Neural cell (in vitro differentiated cells): ENCODE measurements around the gene ORC5. TPM values are rescaled to one million over a fixed set of nuclear protein-coding genes. Genes with fewer than 3 reads are reported as not detected.

Experiments used
- H2AFZ ChIP-seq: fragments of 200-600, 300-800 bp; sonication (generic), shearing (Covaris generic); 2 replicates; pipeline ENCODE4 v1.6.0; 2014; ENCODE audit warnings: low read depth, mild to moderate bottlenecking, antibody characterized with exemption, low read length, moderate library complexity
- H3F3A ChIP-seq: fragments of 200-600 bp; shearing (Covaris generic); 2 replicates; pipeline ENCODE4 v1.6.1; 2016; ENCODE audit warnings: mild to moderate bottlenecking, moderate library complexity, mixed read lengths, antibody characterized with exemption, low read length; ENCODE audit not compliant: insufficient read depth, poor library complexity, severe bottlenecking
- H3K27ac ChIP-seq: fragments of 200-600, 300-800 bp; sonication (generic), shearing (Covaris generic); 2 replicates; pipeline ENCODE4 v1.5.1; 2014; ENCODE audit warnings: mild to moderate bottlenecking, low read length, moderate library complexity
- H3K27me3 ChIP-seq: fragments of 300-800, 200-600 bp; sonication (generic), shearing (Covaris generic); 2 replicates; pipeline ENCODE4 v1.6.0; 2014; ENCODE audit warnings: mild to moderate bottlenecking, low read depth, low read length, moderate library complexity; ENCODE audit not compliant: insufficient read depth
- H3K36me3 ChIP-seq: fragments of 300-800, 200-600 bp; sonication (generic), shearing (Covaris generic); 2 replicates; pipeline ENCODE4 v1.5.1; 2014; ENCODE audit warnings: mild to moderate bottlenecking, antibody characterized with exemption, low read length, moderate library complexity; ENCODE audit not compliant: insufficient read depth
- H3K4me2 ChIP-seq: fragments of 300-800, 200-600 bp; sonication (generic), shearing (Covaris generic); 2 replicates; pipeline ENCODE4 v1.6.0; 2014; ENCODE audit warnings: mild to moderate bottlenecking, low read length
- H3K4me3 ChIP-seq: fragments of 300-800, 200-600 bp; sonication (generic), shearing (Covaris generic); 2 replicates; pipeline ENCODE4 v1.5.1; 2014; ENCODE audit warnings: mild to moderate bottlenecking, low read length, moderate library complexity
- H3K79me2 ChIP-seq: fragments of 200-600 bp; shearing (Covaris generic); replicated peaks from 2 replicates; pipeline ENCODE4 v1.6.0; 2014; ENCODE audit warnings: mild to moderate bottlenecking, low read length, moderate library complexity; ENCODE audit not compliant: insufficient read depth
- H3K9ac ChIP-seq: fragments of 300-800, 200-600 bp; sonication (generic), shearing (Covaris generic); 2 replicates; pipeline ENCODE4 v1.6.1; 2016; ENCODE audit warnings: mild to moderate bottlenecking, low read length, mixed read lengths
- H3K9me2 ChIP-seq: fragments of 200-600 bp; shearing (Covaris generic); 2 replicates; pipeline ENCODE4 v1.6.1; 2016; ENCODE audit warnings: mild to moderate bottlenecking, low read length, mixed read lengths; ENCODE audit not compliant: insufficient read depth
- H3K9me3 ChIP-seq: fragments of 200-600, 300-800 bp; sonication (generic), shearing (Covaris generic); 2 replicates; pipeline ENCODE4 v1.6.1; 2016; ENCODE audit warnings: mild to moderate bottlenecking, mixed run types, low read length, moderate library complexity, mixed read lengths
- H4K20me1 ChIP-seq: fragments of 200-600 bp; shearing (Covaris generic); 2 replicates; pipeline ENCODE4 v1.6.1; 2016; ENCODE audit warnings: mild to moderate bottlenecking, mixed run types; ENCODE audit not compliant: insufficient read depth
- EP300 ChIP-seq: fragments of 450-650 bp; conservative IDR thresholded peaks from 2 replicates; pipeline ENCODE4 v1.6.1; 2014; ENCODE audit warnings: antibody characterized with exemption, mild to moderate bottlenecking, moderate library complexity; ENCODE audit not compliant: poor library complexity, severe bottlenecking
- EZH2 ChIP-seq: fragments of 200-600, 300-800 bp; shearing (Covaris generic), sonication (generic); IDR thresholded peaks from 2 replicates; pipeline ENCODE4 v1.6.1; 2014; ENCODE audit warnings: antibody characterized with exemption, low read length, borderline replicate concordance, mild to moderate bottlenecking; ENCODE audit not compliant: insufficient read depth, poor library complexity, severe bottlenecking
- MXI1 ChIP-seq: fragments of 450-650 bp; conservative IDR thresholded peaks from 2 replicates; pipeline ENCODE4 v1.6.1; 2014; ENCODE audit warnings: antibody characterized with exemption, mild to moderate bottlenecking; ENCODE audit not compliant: poor library complexity, severe bottlenecking
- POLR2AphosphoS5 ChIP-seq: IDR thresholded peaks from 2 replicates; pipeline ENCODE4 v1.6.1; 2012
- RAD21 ChIP-seq: fragments of 450-650 bp; conservative IDR thresholded peaks from 2 replicates; pipeline ENCODE4 v1.6.1; 2014; ENCODE audit warnings: antibody characterized with exemption, mild to moderate bottlenecking, moderate library complexity
- SMC3 ChIP-seq: fragments of 450-650 bp; conservative IDR thresholded peaks from 2 replicates; pipeline ENCODE4 v1.6.1; 2014; ENCODE audit warnings: antibody characterized with exemption, mild to moderate bottlenecking, moderate library complexity; ENCODE audit not compliant: poor library complexity
- TAF1 ChIP-seq: IDR thresholded peaks from 2 replicates; pipeline ENCODE4 v1.6.1; 2012; ENCODE audit warnings: low read depth
- polyA plus RNA-seq: library from polyadenylated mRNA; depleted of rRNA; stranded (reverse); fragments of >200 nt; gene quantifications from 2 replicates; pipeline ENCODE4 v1.2.3, GENCODE V29; 2014
- TF ChIP-seq, protein P1 (sequence below): fragments of 450-650 bp; IDR thresholded peaks from 2 replicates; pipeline ENCODE4 v1.5.1; 2014; ENCODE audit warnings: antibody characterized with exemption, mild to moderate bottlenecking, moderate library complexity; ENCODE audit not compliant: poor library complexity, severe bottlenecking
- TF ChIP-seq, protein P2 (sequence below): IDR thresholded peaks from 2 replicates; pipeline ENCODE4 v1.6.1; 2012; ENCODE audit warnings: borderline replicate concordance

The ORC5 gene
- polyA plus RNA-seq, 1 donor from 2014 or later = 23.4 TPM

DNA sequence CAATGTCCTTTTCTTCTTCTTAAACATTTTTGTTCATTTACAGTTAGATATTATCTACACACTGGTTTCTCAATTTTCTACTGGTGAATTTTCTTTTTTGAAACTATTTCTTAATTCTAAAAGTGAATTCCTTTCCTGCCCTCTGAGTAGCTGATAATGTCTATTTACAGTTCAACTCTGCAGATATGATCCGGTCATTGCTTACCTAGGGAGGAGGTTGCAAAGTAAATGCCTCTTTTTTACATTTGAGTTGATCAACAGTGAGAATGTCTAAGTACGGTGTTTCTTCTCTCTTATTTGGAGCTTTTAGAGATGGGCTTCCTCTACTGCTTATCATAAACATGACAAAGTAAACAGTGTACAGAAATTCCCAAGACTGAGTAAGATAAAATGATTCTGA, 20.6 kb upstream of the ORC5 start:
- no peaks in the 10 kb centered on the region for H3F3A ChIP-seq
- H3K36me3 ChIP-seq = no peaks in the 10 kb centered on the region

DNA sequence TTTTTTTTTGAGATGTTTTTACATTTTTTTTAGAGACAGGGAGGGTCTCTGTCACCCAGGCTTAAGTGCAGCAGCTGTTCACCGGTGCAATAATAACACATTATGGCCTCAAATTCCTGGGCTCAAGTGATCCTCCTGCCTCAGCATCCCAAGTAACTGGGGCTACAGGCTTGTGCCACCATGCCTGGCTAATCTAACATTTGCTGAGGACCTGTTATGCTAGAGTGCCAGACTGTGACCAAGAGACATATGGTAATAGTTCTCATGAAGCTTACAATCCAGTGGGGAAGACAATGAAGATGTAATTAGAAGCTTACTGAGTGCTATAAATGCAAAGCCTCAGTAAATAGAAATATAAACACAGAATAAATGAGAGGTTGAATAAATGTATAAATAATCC, 17.6 kb upstream of the ORC5 start:
- no peak overlapping the region for H3K27ac ChIP-seq
- H3K9me2 ChIP-seq = no peaks in the 10 kb centered on the region
- no peak overlapping the region for H3K4me2 ChIP-seq
- H2AFZ ChIP-seq = no peak overlapping the region
- TF ChIP-seq SMC3 (no peak), TAF1 (no peak), POLR2AphosphoS5 (no peak), MXI1 (no peak), EP300 (no peak), RAD21 (no peak), EZH2 (no peak)
- TF ChIP-seq, protein P1, sequence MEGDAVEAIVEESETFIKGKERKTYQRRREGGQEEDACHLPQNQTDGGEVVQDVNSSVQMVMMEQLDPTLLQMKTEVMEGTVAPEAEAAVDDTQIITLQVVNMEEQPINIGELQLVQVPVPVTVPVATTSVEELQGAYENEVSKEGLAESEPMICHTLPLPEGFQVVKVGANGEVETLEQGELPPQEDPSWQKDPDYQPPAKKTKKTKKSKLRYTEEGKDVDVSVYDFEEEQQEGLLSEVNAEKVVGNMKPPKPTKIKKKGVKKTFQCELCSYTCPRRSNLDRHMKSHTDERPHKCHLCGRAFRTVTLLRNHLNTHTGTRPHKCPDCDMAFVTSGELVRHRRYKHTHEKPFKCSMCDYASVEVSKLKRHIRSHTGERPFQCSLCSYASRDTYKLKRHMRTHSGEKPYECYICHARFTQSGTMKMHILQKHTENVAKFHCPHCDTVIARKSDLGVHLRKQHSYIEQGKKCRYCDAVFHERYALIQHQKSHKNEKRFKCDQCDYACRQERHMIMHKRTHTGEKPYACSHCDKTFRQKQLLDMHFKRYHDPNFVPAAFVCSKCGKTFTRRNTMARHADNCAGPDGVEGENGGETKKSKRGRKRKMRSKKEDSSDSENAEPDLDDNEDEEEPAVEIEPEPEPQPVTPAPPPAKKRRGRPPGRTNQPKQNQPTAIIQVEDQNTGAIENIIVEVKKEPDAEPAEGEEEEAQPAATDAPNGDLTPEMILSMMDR = no peak
- TF ChIP-seq, protein P2, sequence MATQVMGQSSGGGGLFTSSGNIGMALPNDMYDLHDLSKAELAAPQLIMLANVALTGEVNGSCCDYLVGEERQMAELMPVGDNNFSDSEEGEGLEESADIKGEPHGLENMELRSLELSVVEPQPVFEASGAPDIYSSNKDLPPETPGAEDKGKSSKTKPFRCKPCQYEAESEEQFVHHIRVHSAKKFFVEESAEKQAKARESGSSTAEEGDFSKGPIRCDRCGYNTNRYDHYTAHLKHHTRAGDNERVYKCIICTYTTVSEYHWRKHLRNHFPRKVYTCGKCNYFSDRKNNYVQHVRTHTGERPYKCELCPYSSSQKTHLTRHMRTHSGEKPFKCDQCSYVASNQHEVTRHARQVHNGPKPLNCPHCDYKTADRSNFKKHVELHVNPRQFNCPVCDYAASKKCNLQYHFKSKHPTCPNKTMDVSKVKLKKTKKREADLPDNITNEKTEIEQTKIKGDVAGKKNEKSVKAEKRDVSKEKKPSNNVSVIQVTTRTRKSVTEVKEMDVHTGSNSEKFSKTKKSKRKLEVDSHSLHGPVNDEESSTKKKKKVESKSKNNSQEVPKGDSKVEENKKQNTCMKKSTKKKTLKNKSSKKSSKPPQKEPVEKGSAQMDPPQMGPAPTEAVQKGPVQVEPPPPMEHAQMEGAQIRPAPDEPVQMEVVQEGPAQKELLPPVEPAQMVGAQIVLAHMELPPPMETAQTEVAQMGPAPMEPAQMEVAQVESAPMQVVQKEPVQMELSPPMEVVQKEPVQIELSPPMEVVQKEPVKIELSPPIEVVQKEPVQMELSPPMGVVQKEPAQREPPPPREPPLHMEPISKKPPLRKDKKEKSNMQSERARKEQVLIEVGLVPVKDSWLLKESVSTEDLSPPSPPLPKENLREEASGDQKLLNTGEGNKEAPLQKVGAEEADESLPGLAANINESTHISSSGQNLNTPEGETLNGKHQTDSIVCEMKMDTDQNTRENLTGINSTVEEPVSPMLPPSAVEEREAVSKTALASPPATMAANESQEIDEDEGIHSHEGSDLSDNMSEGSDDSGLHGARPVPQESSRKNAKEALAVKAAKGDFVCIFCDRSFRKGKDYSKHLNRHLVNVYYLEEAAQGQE = no peak
- H3F3A ChIP-seq = no peaks in the 10 kb centered on the region
- H3K36me3 ChIP-seq = no peaks in the 10 kb centered on the region
- H3K4me3 ChIP-seq = no peak overlapping the region
- H4K20me1 ChIP-seq = no peaks in the 10 kb centered on the region
- no peaks in the 10 kb centered on the region for H3K79me2 ChIP-seq
- H3K9ac ChIP-seq = no peak overlapping the region
- no peaks in the 10 kb centered on the region for H3K9me3 ChIP-seq
- no peaks in the 10 kb centered on the region for H3K27me3 ChIP-seq

More for the DNA sequence above, 20.6 kb upstream of the ORC5 start:
- Histone ChIP-seq H3K4me2 (no peak overlapping the region), H3K4me3 (no peak overlapping the region), H3K9me3 (no peaks in the 10 kb centered on the region), H3K79me2 (no peaks in the 10 kb centered on the region), H3K27me3 (no peaks in the 10 kb centered on the region), H3K27ac (no peak overlapping the region), H3K9ac (no peak overlapping the region), H3K9me2 (no peaks in the 10 kb centered on the region), H2AFZ (no peak overlapping the region), H4K20me1 (no peaks in the 10 kb centered on the region)
- no peak for TF ChIP-seq MXI1
- TF ChIP-seq TAF1 = no peak
- TF ChIP-seq, protein P2 = no peak
- TF ChIP-seq, protein P1 = no peak
- TF ChIP-seq RAD21 = no peak
- no peak for TF ChIP-seq SMC3
- no peak for TF ChIP-seq EZH2
- TF ChIP-seq POLR2AphosphoS5 = no peak
- no peak for TF ChIP-seq EP300
